ENCODE data around the gene URI1. TPM values are rescaled to one million over a fixed set of nuclear protein-coding genes. Genes with fewer than 3 reads are reported as not detected.

The URI1 gene
- polyA plus RNA-seq, 1 donor (not counting 4 experiments of a cell fraction or from before 2014, with no cell fraction given) = 98.6 TPM

- Histone ChIP-seq H3K27ac (ENCODE audit: control insufficient read depth, insufficient read depth, low read length) (no peak overlapping the region), H4K20me1 (ENCODE audit: control insufficient read depth, extremely low read depth, insufficient read depth, low read length) (peaks cover 15% of the 10 kb centered on the region), H3K9me1 (ENCODE audit: control insufficient read depth, extremely low read depth, insufficient read depth, low read length) (peaks cover 2% of the 10 kb centered on the region), H3K4me3 (ENCODE audit: control insufficient read depth in 2 of 3, extremely low read depth in 1 of 3, insufficient read depth in 2 of 3, low read depth in 1 of 3, low read length in 3 of 3) (no peak overlapping the region), H3K9me3 (ENCODE audit: control insufficient read depth, low read depth, low read length) (no peaks in the 10 kb centered on the region), H2AFZ (ENCODE audit: control insufficient read depth, low read length) (no peak overlapping the region), H3K79me2 (ENCODE audit: control insufficient read depth, insufficient read depth, low read length) (peaks cover 97% of the 10 kb centered on the region), H3K36me3 (ENCODE audit: control insufficient read depth in 2 of 2, extremely low read depth in 1 of 2, insufficient read depth in 2 of 2, low read length in 2 of 2) (peaks cover 0 to 5% of the 10 kb centered on the region in 2 experiments), H3K27me3 (ENCODE audit: control insufficient read depth, extremely low read depth, insufficient read depth, low read length) (no peaks in the 10 kb centered on the region), H3K4me1 (ENCODE audit: control insufficient read depth, extremely low read depth, insufficient read depth, low read length) (peaks cover 18% of the 10 kb centered on the region), H3K9ac (ENCODE audit: control insufficient read depth, extremely low read depth, insufficient read depth, low read length) (no peak overlapping the region), H3K4me2 (ENCODE audit: control insufficient read depth, extremely low read depth, insufficient read depth, low read depth, low read length) (no peak overlapping the region)
- no peak for DNase-seq (ENCODE audit: low read depth, low spot score)
- no peak for FAIRE-seq
- dilution Hi-C loops (cut with MboI; ENCODE audit: extremely low pct_ligation_motif_present, low sequenced_read_pairs) = no loop called here
- TF ChIP-seq EZH2 (IDR thresholded peaks at IDR 0.05; ENCODE audit: low read length) (no peak), CTCF (optimal IDR thresholded peaks at IDR 0.05 in 1 of 3, IDR thresholded peaks at IDR 0.05 in 1 of 3, conservative IDR thresholded peaks at IDR 0.05 in 1 of 3; ENCODE audit: extremely low read depth in 1 of 3, insufficient read depth in 2 of 3, low read length in 3 of 3) (no peak)
Measured at GRCh38 chr19:29963576-29963975, 21.5 kb downstream of the URI1 start.

- no peak for TF ChIP-seq CTCF (optimal IDR thresholded peaks at IDR 0.05 in 1 of 3, IDR thresholded peaks at IDR 0.05 in 1 of 3, conservative IDR thresholded peaks at IDR 0.05 in 1 of 3; ENCODE audit: extremely low read depth in 1 of 3, insufficient read depth in 2 of 3, low read length in 3 of 3)
- TF ChIP-seq EZH2 (IDR thresholded peaks at IDR 0.05; ENCODE audit: low read length) = no peak
- no peak overlapping the region for H3K4me3 ChIP-seq (ENCODE audit: control insufficient read depth in 2 of 3, extremely low read depth in 1 of 3, insufficient read depth in 2 of 3, low read depth in 1 of 3, low read length in 3 of 3)
- no peaks in the 10 kb centered on the region for H3K27me3 ChIP-seq (ENCODE audit: control insufficient read depth, extremely low read depth, insufficient read depth, low read length)
- peaks cover 2% of the 10 kb centered on the region for H3K9me1 ChIP-seq (ENCODE audit: control insufficient read depth, extremely low read depth, insufficient read depth, low read length)
- no peak overlapping the region for H2AFZ ChIP-seq (ENCODE audit: control insufficient read depth, low read length)
- H3K36me3 ChIP-seq (ENCODE audit: control insufficient read depth in 2 of 2, extremely low read depth in 1 of 2, insufficient read depth in 2 of 2, low read length in 2 of 2) = peaks cover 0 to 5% of the 10 kb centered on the region in 2 experiments
- DNase-seq (ENCODE audit: low read depth, low spot score) = no peak
- peaks cover 15% of the 10 kb centered on the region for H4K20me1 ChIP-seq (ENCODE audit: control insufficient read depth, extremely low read depth, insufficient read depth, low read length)
- H3K4me1 ChIP-seq (ENCODE audit: control insufficient read depth, extremely low read depth, insufficient read depth, low read length) = peaks cover 18% of the 10 kb centered on the region
- FAIRE-seq = no peak
- peaks cover 97% of the 10 kb centered on the region for H3K79me2 ChIP-seq (ENCODE audit: control insufficient read depth, insufficient read depth, low read length)
- dilution Hi-C loops (cut with MboI; ENCODE audit: extremely low pct_ligation_motif_present, low sequenced_read_pairs) = no loop called here
- H3K9me3 ChIP-seq (ENCODE audit: control insufficient read depth, low read depth, low read length) = no peaks in the 10 kb centered on the region
- H3K9ac ChIP-seq (ENCODE audit: control insufficient read depth, extremely low read depth, insufficient read depth, low read length) = no peak overlapping the region
- H3K27ac ChIP-seq (ENCODE audit: control insufficient read depth, insufficient read depth, low read length) = no peak overlapping the region
- no peak overlapping the region for H3K4me2 ChIP-seq (ENCODE audit: control insufficient read depth, extremely low read depth, insufficient read depth, low read depth, low read length)
Measured at GRCh38 chr19:29964171-29964570, 22.1 kb downstream of the URI1 start.

Data from keratinocyte (primary cell).